Measurements from ENCODE around the gene TTC7B. TPM values are rescaled to one million over a fixed set of nuclear protein-coding genes. Genes with fewer than 3 reads are reported as not detected.
A peak's percentile ranks its signal among the peaks of the same experiment; 100 is the strongest.

The TTC7B gene
- total RNA-seq, 1 experiment from 2014 or later: 9.6 TPM

DNA sequence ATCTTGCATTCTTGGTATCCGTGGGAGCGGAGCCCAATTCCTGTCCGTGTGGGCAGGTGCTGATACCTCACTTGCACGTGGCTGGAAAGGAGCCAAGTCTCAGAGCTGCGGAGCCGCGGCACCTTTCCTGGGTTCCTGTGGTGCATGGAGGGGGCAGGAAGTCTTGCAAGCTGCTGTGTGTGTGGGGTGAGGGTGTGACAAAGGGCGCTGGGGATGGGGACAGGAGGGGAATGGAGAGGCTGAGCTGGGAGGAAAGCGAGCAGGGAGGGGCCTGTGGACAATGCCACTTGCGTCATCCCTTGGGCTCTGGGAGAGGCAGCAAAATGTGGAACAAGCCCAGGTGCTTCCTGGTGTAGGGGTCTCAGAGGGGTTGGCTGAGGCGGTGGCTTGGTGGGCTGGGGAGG lies 332.7 kb downstream of the TTC7B start:
- Mint-ChIP-seq H3K27me3 (ENCODE audit: unreplicated experiment) (peaks cover 2% of the 10 kb centered on the region), H3K4me1 (ENCODE audit: low read depth, unreplicated experiment) (peaks cover 27% of the 10 kb centered on the region)

DNA sequence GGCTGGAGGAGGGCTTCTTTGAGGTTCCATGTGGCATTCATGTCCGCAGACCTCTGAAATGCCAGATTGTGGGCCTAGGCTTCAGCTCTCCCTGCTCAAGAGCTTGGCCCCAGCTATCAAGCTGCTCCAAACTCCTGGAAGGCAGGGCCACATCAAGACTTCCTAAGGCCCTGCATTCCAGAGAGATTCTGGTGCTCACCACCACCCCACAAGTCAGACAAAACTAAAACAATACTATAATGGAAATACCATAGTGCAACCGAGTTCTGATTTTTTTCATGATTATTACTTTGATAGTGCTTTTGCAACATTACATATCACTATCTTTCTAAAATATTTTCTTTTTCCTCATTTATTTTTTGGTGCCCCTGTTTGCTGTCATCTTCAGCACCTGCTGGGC lies 333.1 kb downstream of the TTC7B start:
- intact Hi-C loops (cut with micrococcal nuclease; ENCODE audit: unreplicated experiment): no loop called here
- Mint-ChIP-seq H3K36me3 (ENCODE audit: insufficient read depth, unreplicated experiment) (no peaks in the 10 kb centered on the region), H3K9me3 (ENCODE audit: low read depth, unreplicated experiment) (no peaks in the 10 kb centered on the region), H3K27me3 (ENCODE audit: unreplicated experiment) (peaks cover 6% of the 10 kb centered on the region), H3K4me1 (ENCODE audit: low read depth, unreplicated experiment) (peaks cover 27% of the 10 kb centered on the region), H3K4me3 (ENCODE audit: low read depth, unreplicated experiment) (peak overlapping the region; percentile 48), H3K27ac (ENCODE audit: unreplicated experiment) (peak overlapping the region; percentile 83)
- DNase-seq: no peak
- no TSS peak for BruUV-seq (replicated peaks)
- CTCF ChIA-PET: no interaction called here
- TF ChIP-seq, protein P1, sequence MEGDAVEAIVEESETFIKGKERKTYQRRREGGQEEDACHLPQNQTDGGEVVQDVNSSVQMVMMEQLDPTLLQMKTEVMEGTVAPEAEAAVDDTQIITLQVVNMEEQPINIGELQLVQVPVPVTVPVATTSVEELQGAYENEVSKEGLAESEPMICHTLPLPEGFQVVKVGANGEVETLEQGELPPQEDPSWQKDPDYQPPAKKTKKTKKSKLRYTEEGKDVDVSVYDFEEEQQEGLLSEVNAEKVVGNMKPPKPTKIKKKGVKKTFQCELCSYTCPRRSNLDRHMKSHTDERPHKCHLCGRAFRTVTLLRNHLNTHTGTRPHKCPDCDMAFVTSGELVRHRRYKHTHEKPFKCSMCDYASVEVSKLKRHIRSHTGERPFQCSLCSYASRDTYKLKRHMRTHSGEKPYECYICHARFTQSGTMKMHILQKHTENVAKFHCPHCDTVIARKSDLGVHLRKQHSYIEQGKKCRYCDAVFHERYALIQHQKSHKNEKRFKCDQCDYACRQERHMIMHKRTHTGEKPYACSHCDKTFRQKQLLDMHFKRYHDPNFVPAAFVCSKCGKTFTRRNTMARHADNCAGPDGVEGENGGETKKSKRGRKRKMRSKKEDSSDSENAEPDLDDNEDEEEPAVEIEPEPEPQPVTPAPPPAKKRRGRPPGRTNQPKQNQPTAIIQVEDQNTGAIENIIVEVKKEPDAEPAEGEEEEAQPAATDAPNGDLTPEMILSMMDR (IDR thresholded peaks at IDR 0.05; ENCODE audit: unreplicated experiment): no peak

More for the DNA sequence above, 332.7 kb downstream of the TTC7B start:
- BruUV-seq (replicated peaks): no TSS peak
- CTCF ChIA-PET: no interaction called here
- peak; percentile 69 for DNase-seq
- intact Hi-C loops (cut with micrococcal nuclease; ENCODE audit: unreplicated experiment): no loop called here
- Mint-ChIP-seq H3K9me3 (ENCODE audit: low read depth, unreplicated experiment) (no peaks in the 10 kb centered on the region), H3K27ac (ENCODE audit: unreplicated experiment) (peak overlapping the region; percentile 83), H3K4me3 (ENCODE audit: low read depth, unreplicated experiment) (peak overlapping the region; percentile 48), H3K36me3 (ENCODE audit: insufficient read depth, unreplicated experiment) (no peaks in the 10 kb centered on the region)
- TF ChIP-seq, protein P1 (IDR thresholded peaks at IDR 0.05; ENCODE audit: unreplicated experiment): no peak

DNA sequence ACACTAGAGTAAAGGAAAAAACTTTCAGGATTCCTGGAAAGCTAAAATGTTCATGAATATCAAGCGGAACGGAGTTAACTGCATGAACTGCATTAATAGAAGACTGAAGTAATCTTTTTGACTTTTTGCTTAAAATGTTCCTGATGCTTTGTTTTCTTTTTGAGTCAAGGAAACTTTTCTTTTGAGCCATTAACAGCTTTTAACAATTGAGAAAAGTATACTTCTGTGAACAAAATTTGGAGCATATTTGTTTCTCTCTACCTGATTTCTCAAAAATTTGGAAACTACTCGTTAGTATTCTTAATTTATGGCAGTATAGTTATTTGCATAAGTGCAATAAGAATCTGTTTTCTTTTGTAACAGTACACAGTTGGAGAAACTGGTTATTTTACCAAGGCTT lies 340.9 kb downstream of the TTC7B start:
- H3K27me3 Mint-ChIP-seq (ENCODE audit: unreplicated experiment): peaks cover 19% of the 10 kb centered on the region
- no TSS peak for BruUV-seq (replicated peaks)
- no peaks in the 10 kb centered on the region for H3K4me1 Mint-ChIP-seq (ENCODE audit: low read depth, unreplicated experiment)
- H3K4me3 Mint-ChIP-seq (ENCODE audit: low read depth, unreplicated experiment): no peak overlapping the region
- CTCF ChIA-PET: no interaction called here
- intact Hi-C loops (cut with micrococcal nuclease; ENCODE audit: unreplicated experiment): no loop called here
- H3K9me3 Mint-ChIP-seq (ENCODE audit: low read depth, unreplicated experiment): no peaks in the 10 kb centered on the region
- DNase-seq: no peak
- TF ChIP-seq, protein P1 (IDR thresholded peaks at IDR 0.05; ENCODE audit: unreplicated experiment): no peak
- H3K27ac Mint-ChIP-seq (ENCODE audit: unreplicated experiment): no peak overlapping the region
- H3K36me3 Mint-ChIP-seq (ENCODE audit: insufficient read depth, unreplicated experiment): no peaks in the 10 kb centered on the region

Other genes with a start within 250 kb of the TTC7B start
- gene RPS6KA5, start 244.2 kb upstream of the TTC7B start, total RNA-seq (2022): 9.7 and 10.3 TPM in 2 replicates

Measured in Calu3 (cell line).